ENCODE results near the gene PSMB7. TPM values are rescaled to one million over a fixed set of nuclear protein-coding genes. Genes with fewer than 3 reads are reported as not detected.

The PSMB7 gene
- 379 and 443 TPM in 2 replicates for polyA plus RNA-seq

GRCh38 chr9:124415102-124415851 lies at the start of gene PSMB7:
Gene PSMB7, minus strand, starts transcription at chr9:124415442. Its CDS starts 17 bp downstream, at chr9:124415425.

DNA sequence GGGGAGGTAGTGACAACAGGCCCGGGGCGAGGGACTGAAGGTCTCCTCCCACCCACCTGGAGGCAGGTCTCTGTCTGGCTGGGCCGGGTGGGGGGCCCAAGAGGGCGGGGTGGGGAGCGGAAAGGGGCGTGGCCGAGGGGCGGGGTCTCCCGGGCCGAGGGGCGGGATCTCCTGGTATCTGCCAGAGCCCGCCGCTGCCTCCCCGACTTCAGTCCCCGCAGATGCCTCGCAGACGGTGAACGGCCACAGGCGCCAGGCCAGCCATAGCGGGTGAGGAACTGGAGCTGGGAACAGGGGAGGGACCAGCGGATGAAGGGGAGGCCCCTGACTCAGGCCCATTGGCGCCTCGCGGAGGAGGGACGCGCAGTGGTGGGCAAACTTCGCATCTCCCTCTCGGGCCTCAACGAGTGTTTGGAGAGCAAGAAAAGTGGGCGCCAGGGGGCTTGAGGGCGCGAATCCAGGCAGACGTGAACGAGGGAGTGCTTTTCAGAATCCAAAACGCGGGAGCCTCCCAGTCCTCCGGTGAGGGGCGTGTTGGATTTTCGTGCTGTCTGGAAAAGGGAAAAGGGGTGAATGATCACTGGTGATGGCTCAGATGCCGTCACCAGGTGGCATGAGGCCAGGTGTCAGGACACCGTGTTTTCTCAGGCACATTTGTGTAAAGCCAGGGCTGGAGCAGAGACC lies 35.1 kb upstream of the PSMB7 start, which contains the start of gene ADGRD2:
Gene ADGRD2, plus strand, starts transcription at position 211 of the 684 bp plus-strand sequence. CDS start 1,216 bp downstream, outside the sequence.

Other genes with a start within 250 kb of the PSMB7 start
- 1.5 and 2.8 TPM in 2 replicates for gene NEK6, start 157.5 kb downstream of the PSMB7 start, polyA plus RNA-seq
- not detected in 2 replicates for gene ADGRD2, start 35.0 kb upstream of the PSMB7 start, polyA plus RNA-seq
- not detected in 2 replicates for gene NR5A1, start 92.0 kb upstream of the PSMB7 start, polyA plus RNA-seq

All from Purkinje cell (primary cell).